Measurements from ENCODE around the gene CCDC15.

GRCh38 chr11:124988063-124988462 lies 34.1 kb downstream of the CCDC15 start:
- TF ChIP-seq POLR2AphosphoS5 (IDR thresholded peaks at IDR 0.05) (no peak), CTCF (IDR thresholded peaks at IDR 0.05) (no peak), EP300 (IDR thresholded peaks at IDR 0.05) (no peak), POLR2A (IDR thresholded peaks at IDR 0.05) (no peak)

Data from stomach (tissue), 4 donors.